ENCODE measurements around the gene MAN1A1.

The MAN1A1 gene

DNA sequence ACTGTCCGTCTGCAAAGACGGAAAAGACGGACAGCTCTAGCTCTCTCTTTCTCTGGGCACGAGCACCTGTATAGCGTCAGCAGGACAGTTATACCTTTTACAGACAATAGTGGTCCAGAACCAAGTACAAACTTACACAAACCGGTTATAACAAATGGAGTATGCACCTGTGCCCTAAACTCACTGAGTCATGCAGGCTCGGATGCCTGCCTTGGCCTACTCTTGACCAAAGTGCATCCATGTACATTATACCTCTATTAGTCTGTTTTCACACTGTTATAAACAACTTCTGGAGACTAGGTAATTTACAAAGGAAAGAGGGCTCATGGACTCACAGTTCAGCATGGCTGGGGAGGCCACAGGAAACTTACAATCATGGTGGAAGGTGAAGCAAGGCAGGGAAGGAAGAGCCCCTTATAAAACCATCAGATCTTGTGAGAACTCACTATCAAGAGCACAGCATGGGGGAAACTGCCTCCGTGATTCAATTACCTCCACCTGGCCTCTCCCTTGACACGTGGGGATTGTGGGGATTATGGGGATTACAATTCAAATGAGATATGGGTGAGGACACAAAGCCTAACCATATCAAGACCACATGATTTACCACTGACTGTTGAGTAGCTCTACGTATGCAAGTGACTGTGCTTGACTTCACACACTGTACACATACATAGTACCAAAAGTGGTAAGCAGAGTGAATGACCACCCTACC is 23.1 kb downstream of the MAN1A1 start:
- H3K4me3 ChIP-seq (replicated peaks; ENCODE audit: insufficient read depth, low read length): no peak overlapping the region
- TF ChIP-seq SPI1 (IDR thresholded peaks at IDR 0.05; ENCODE audit: borderline replicate concordance, low read depth): no peak
- DNase-seq (ENCODE audit: low read depth in 1 of 2, low spot score in 1 of 2): no peak
- H3K27ac ChIP-seq (replicated peaks): no peak overlapping the region
- H3K27me3 ChIP-seq (ENCODE audit: insufficient read depth, poor library complexity, severe bottlenecking): no peaks in the 10 kb centered on the region

DNA sequence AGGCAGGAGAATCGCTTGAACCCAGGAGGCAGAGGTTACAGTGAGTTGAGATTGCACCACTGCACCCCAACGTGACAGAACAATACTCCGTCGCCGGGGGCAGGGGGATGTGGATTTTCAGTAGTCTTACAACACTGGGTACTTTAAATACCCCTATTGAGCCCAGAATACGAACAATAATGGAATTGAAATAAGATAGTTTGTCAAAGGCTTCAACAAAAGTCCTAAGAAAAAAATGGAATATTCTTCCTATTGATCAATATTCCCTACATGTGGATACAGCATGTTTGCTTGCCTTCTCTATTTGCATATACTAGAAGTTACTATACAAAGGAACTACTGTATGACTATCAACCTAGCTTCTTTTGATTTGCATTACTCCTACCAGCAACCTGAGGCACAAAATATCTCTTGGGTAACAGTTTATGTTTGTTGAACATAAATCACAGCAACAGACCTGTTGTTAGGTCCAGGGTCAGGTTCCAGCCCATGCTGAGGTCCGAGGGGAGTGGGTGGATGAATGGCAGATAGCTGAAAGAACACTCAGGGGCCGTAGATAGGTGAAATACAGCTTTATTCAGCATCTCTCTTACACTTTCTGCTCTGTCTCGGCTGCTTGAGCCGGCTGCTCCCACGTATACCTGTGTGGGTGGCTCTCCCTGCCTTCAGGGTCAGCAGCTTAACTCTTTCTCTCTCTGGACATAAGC is 23.8 kb downstream of the MAN1A1 start:
- DNase-seq (ENCODE audit: low read depth in 1 of 2, low spot score in 1 of 2): no peak
- Histone ChIP-seq H3K27ac (replicated peaks) (no peak overlapping the region), H3K27me3 (ENCODE audit: insufficient read depth, poor library complexity, severe bottlenecking) (no peaks in the 10 kb centered on the region), H3K4me3 (replicated peaks; ENCODE audit: insufficient read depth, low read length) (no peak overlapping the region)
- TF ChIP-seq, protein P1, sequence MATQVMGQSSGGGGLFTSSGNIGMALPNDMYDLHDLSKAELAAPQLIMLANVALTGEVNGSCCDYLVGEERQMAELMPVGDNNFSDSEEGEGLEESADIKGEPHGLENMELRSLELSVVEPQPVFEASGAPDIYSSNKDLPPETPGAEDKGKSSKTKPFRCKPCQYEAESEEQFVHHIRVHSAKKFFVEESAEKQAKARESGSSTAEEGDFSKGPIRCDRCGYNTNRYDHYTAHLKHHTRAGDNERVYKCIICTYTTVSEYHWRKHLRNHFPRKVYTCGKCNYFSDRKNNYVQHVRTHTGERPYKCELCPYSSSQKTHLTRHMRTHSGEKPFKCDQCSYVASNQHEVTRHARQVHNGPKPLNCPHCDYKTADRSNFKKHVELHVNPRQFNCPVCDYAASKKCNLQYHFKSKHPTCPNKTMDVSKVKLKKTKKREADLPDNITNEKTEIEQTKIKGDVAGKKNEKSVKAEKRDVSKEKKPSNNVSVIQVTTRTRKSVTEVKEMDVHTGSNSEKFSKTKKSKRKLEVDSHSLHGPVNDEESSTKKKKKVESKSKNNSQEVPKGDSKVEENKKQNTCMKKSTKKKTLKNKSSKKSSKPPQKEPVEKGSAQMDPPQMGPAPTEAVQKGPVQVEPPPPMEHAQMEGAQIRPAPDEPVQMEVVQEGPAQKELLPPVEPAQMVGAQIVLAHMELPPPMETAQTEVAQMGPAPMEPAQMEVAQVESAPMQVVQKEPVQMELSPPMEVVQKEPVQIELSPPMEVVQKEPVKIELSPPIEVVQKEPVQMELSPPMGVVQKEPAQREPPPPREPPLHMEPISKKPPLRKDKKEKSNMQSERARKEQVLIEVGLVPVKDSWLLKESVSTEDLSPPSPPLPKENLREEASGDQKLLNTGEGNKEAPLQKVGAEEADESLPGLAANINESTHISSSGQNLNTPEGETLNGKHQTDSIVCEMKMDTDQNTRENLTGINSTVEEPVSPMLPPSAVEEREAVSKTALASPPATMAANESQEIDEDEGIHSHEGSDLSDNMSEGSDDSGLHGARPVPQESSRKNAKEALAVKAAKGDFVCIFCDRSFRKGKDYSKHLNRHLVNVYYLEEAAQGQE (IDR thresholded peaks at IDR 0.05; ENCODE audit: insufficient replicate concordance, low read depth): no peak
- TF ChIP-seq GABPA (IDR thresholded peaks at IDR 0.05; ENCODE audit: low read depth) (no peak), SPI1 (IDR thresholded peaks at IDR 0.05; ENCODE audit: borderline replicate concordance, low read depth) (no peak), POLR2AphosphoS5 (IDR thresholded peaks at IDR 0.05; ENCODE audit: low read depth) (no peak)
- TF ChIP-seq, protein P2, sequence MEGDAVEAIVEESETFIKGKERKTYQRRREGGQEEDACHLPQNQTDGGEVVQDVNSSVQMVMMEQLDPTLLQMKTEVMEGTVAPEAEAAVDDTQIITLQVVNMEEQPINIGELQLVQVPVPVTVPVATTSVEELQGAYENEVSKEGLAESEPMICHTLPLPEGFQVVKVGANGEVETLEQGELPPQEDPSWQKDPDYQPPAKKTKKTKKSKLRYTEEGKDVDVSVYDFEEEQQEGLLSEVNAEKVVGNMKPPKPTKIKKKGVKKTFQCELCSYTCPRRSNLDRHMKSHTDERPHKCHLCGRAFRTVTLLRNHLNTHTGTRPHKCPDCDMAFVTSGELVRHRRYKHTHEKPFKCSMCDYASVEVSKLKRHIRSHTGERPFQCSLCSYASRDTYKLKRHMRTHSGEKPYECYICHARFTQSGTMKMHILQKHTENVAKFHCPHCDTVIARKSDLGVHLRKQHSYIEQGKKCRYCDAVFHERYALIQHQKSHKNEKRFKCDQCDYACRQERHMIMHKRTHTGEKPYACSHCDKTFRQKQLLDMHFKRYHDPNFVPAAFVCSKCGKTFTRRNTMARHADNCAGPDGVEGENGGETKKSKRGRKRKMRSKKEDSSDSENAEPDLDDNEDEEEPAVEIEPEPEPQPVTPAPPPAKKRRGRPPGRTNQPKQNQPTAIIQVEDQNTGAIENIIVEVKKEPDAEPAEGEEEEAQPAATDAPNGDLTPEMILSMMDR (IDR thresholded peaks at IDR 0.05; ENCODE audit: insufficient read depth, low read length): no peak

DNA sequence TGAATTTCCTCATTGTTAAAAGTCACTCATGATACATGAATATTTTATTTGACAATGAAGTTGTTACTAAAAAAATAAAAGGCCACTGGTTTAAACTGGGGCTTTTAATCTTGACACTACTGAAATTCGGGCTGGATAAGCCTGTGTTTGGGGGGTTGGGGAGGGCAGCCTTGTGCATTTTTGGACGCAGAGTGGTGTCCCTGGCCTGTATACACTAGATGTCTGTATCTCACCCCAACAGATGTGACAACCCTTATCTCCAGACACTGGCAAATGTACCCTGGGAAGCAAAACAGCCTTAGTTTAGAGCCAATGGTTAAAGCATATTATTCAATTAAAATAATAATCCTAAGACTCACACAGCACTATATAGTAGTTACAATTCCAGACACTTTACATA is 24.8 kb downstream of the MAN1A1 start:
- no peak overlapping the region for H3K4me3 ChIP-seq (replicated peaks; ENCODE audit: insufficient read depth, low read length)
- TF ChIP-seq, protein P2 (IDR thresholded peaks at IDR 0.05; ENCODE audit: insufficient read depth, low read length): no peak
- no peak overlapping the region for H3K27ac ChIP-seq (replicated peaks)
- H3K27me3 ChIP-seq (ENCODE audit: insufficient read depth, poor library complexity, severe bottlenecking): no peaks in the 10 kb centered on the region
- no peak for DNase-seq (ENCODE audit: low read depth in 1 of 2, low spot score in 1 of 2)

DNA sequence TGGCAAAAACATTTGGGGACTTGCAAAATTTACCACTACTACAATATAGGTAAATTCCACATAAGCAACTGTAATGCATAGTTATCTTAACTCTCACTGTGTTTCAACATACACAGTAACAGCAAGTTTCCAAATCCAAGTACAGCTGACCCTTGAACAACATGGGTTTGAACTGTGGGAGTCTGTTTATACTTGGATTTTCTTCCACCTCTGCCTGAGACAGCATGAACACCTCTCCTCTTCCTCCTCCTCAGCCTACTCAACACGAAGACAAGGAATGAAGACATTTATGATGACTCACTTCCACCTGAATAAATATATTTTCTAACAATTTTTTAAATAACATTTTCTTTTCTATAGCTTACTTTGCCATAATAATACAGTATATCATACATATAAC is 25.6 kb downstream of the MAN1A1 start:
- Histone ChIP-seq H3K4me3 (replicated peaks; ENCODE audit: insufficient read depth, low read length) (no peak overlapping the region), H3K27me3 (ENCODE audit: insufficient read depth, poor library complexity, severe bottlenecking) (no peaks in the 10 kb centered on the region), H3K27ac (replicated peaks) (no peak overlapping the region)
- TF ChIP-seq, protein P2 (IDR thresholded peaks at IDR 0.05; ENCODE audit: insufficient read depth, low read length): no peak
- TF ChIP-seq SPI1 (IDR thresholded peaks at IDR 0.05; ENCODE audit: borderline replicate concordance, low read depth) (no peak), GABPA (IDR thresholded peaks at IDR 0.05; ENCODE audit: low read depth) (no peak), POLR2AphosphoS5 (IDR thresholded peaks at IDR 0.05; ENCODE audit: low read depth) (no peak)
- TF ChIP-seq, protein P1 (IDR thresholded peaks at IDR 0.05; ENCODE audit: insufficient replicate concordance, low read depth): no peak
- DNase-seq (ENCODE audit: low read depth in 1 of 2, low spot score in 1 of 2): no peak

Data from HL-60 (cell line).